HepG2 (cell line): ENCODE measurements around the gene SLC4A7. TPM values are rescaled to one million over a fixed set of nuclear protein-coding genes. Genes with fewer than 3 reads are reported as not detected.

Experiments used
- ATAC-seq: fragments of 200-7000 bp; cut with Tn5 transposase; 3 replicates; pipeline ENCODE4 v1.9.1; 2020; ENCODE audit warnings: mild to moderate bottlenecking, moderate library complexity
- BruUV-seq: library from RNA; stranded (reverse); fragments of 400-500 nt; replicated peaks from 2 replicates; lab custom pipeline; 2021; lab: Mats Ljungman, UMichigan
- CTCF ChIA-PET: fragments of 300-600 bp; formaldehyde crosslinking; extraction: SDS; loops from one replicate; lab custom pipeline; 2021; ENCODE audit warnings: low total read pairs, inconsistent platforms, low intra/inter-chr PET ratio; lab: Yijun Ruan, JAX
- POLR2A ChIA-PET: fragments of 350-600 bp; sonication (Branson Sonifier 250); formaldehyde crosslinking; loops from one replicate; lab custom pipeline; 2020; ENCODE audit warnings: antibody characterized with exemption, inconsistent platforms; lab: Yijun Ruan, JAX
- DNase-seq: peaks from one replicate; pipeline ENCODE4 v3.0.0-alpha.2; 2015; ENCODE audit warnings: low spot score
- FAIRE-seq: peaks from 3 replicates; lab custom pipeline; 2011; peaks lifted over from hg19 to GRCh38; lab: Jason Lieb, UNC
- H2AFZ ChIP-seq: one replicate; pipeline ENCODE4 v1.6.1; 2011; ENCODE audit warnings: low read length, inconsistent platforms
- H3K27ac ChIP-seq: fragments of 300-600 bp; 3 replicates; pipeline ENCODE4 v1.8.0; 2011; ENCODE audit warnings: mixed run types, mild to moderate bottlenecking, mixed read lengths, low read length, inconsistent platforms; ENCODE audit not compliant: insufficient read depth; ENCODE audit errors: extremely low read length
- H3K27me3 ChIP-seq, 2 experiments: fragments of 200-600 bp in 1 of 2; 2 replicates in 1 of 2; 3 replicates in 1 of 2; pipeline versions ENCODE4 v1.6.0 to v1.8.0; 2011; ENCODE audit warnings: low read length in 2 of 2, mild to moderate bottlenecking in 2 of 2, moderate library complexity in 2 of 2, inconsistent platforms in 1 of 2; ENCODE audit not compliant: insufficient read depth in 2 of 2, control insufficient read depth in 1 of 2
- H3K36me3 ChIP-seq, 2 experiments: fragments of 200-600 bp in 1 of 2; replicated peaks in 1 of 2; 2 replicates in 1 of 2; 3 replicates in 1 of 2; pipeline versions ENCODE4 v1.5.1 to v1.8.0; 2011; ENCODE audit warnings: low read length in 2 of 2, inconsistent platforms in 1 of 2; ENCODE audit not compliant: insufficient read depth in 2 of 2, control insufficient read depth in 1 of 2
- H3K4me1 ChIP-seq: 2 replicates; pipeline ENCODE4 v1.5.1; 2012; ENCODE audit warnings: low read length, inconsistent platforms; ENCODE audit not compliant: insufficient read depth
- H3K4me2 ChIP-seq: 2 replicates; pipeline ENCODE4 v1.6.0; 2011; ENCODE audit warnings: low read depth, low read length, inconsistent platforms
- H3K4me3 ChIP-seq, 3 experiments: fragments of 200-600 bp in 1 of 3; sonication (generic), shearing (Covaris generic) in 1 of 3; replicated peaks in 1 of 3; 2 replicates each; pipeline ENCODE4 v1.5.1; 2011 to 2016; ENCODE audit warnings: low read length in 3 of 3, inconsistent platforms in 2 of 3, low read depth in 2 of 3, mild to moderate bottlenecking in 2 of 3, control low read depth in 1 of 3, mixed read lengths in 1 of 3; ENCODE audit not compliant: insufficient read depth in 1 of 3
- H3K79me2 ChIP-seq: one replicate; pipeline ENCODE4 v1.6.1; 2011; ENCODE audit warnings: low read length, inconsistent platforms; ENCODE audit not compliant: insufficient read depth
- H3K9ac ChIP-seq: 2 replicates; pipeline ENCODE4 v1.6.0; 2011; ENCODE audit warnings: mild to moderate bottlenecking, low read depth, low read length, inconsistent platforms; ENCODE audit not compliant: insufficient read depth
- H3K9me3 ChIP-seq: 2 replicates; pipeline ENCODE4 v1.5.1; 2012; ENCODE audit warnings: mild to moderate bottlenecking, low read length
- H4K20me1 ChIP-seq: 2 replicates; pipeline ENCODE4 v1.6.0; 2011; ENCODE audit warnings: inconsistent platforms, mild to moderate bottlenecking, low read length, moderate library complexity; ENCODE audit not compliant: insufficient read depth
- CREM ChIP-seq, 2 experiments: sonication (generic) in 1 of 2; formaldehyde crosslinking in 1 of 2; IDR thresholded peaks; 2 replicates each; pipeline versions ENCODE4 v1.4.0 to v1.6.1; 2016 to 2020; ENCODE audit warnings: antibody characterized with exemption in 1 of 2, mild to moderate bottlenecking in 1 of 2, missing genetic modification reagents in 1 of 2
- ISL2 ChIP-seq: sonication (generic); formaldehyde crosslinking; IDR thresholded peaks from 2 replicates; pipeline ENCODE4 v1.5.0; 2020; ENCODE audit warnings: missing genetic modification reagents
- JARID2 ChIP-seq: sonication (generic); formaldehyde crosslinking; IDR thresholded peaks from 2 replicates; pipeline ENCODE4 v1.8.1; 2023; ENCODE audit warnings: missing genetic modification reagents, inconsistent platforms; ENCODE audit not compliant: insufficient replicate concordance
- KDM5A ChIP-seq: fragments of 200-600 bp; sonication (generic); IDR thresholded peaks from 2 replicates; pipeline ENCODE4 v1.7.0; 2018; ENCODE audit warnings: antibody characterized with exemption, mild to moderate bottlenecking, low read length, borderline replicate concordance
- MNT ChIP-seq: fragments of 450-650 bp; IDR thresholded peaks from 2 replicates; pipeline ENCODE4 v1.6.1; 2016
- NCOR1 ChIP-seq: fragments of 200-600 bp; sonication (generic); IDR thresholded peaks from 2 replicates; pipeline ENCODE4 v1.7.0; 2017; ENCODE audit warnings: antibody characterized with exemption, low read length, borderline replicate concordance
- NPAS2 ChIP-seq: sonication (generic); formaldehyde crosslinking; IDR thresholded peaks from 2 replicates; pipeline ENCODE4 v1.8.0; 2022; ENCODE audit warnings: mild to moderate bottlenecking, missing genetic modification reagents, borderline replicate concordance
- PAX8 ChIP-seq: sonication (generic); formaldehyde crosslinking; IDR thresholded peaks from 2 replicates; pipeline ENCODE4 v1.8.0; 2022; ENCODE audit warnings: mild to moderate bottlenecking, missing genetic modification reagents, borderline replicate concordance
- PBX2 ChIP-seq: IDR thresholded peaks from 2 replicates; pipeline ENCODE4 v1.6.1; 2016; ENCODE audit warnings: control low read depth
- PLRG1 ChIP-seq: fragments of 450-650 bp; conservative IDR thresholded peaks from 2 replicates; pipeline ENCODE4 v1.6.1; 2016
- RORA ChIP-seq: sonication (generic); formaldehyde crosslinking; IDR thresholded peaks from 2 replicates; pipeline ENCODE4 v1.5.0; 2020; ENCODE audit warnings: mild to moderate bottlenecking, missing genetic modification reagents, moderate library complexity
- SMAD1 ChIP-seq: sonication (generic); formaldehyde crosslinking; IDR thresholded peaks from 2 replicates; pipeline ENCODE4 v1.4.0; 2020; ENCODE audit warnings: missing genetic modification reagents, low read depth, mild to moderate bottlenecking, borderline replicate concordance
- YEATS4 ChIP-seq: sonication (generic); formaldehyde crosslinking; IDR thresholded peaks from 2 replicates; pipeline ENCODE4 v1.4.0; 2020; ENCODE audit warnings: missing genetic modification reagents, borderline replicate concordance
- ZFP62 ChIP-seq: sonication (generic); formaldehyde crosslinking; IDR thresholded peaks from 2 replicates; pipeline ENCODE4 v1.4.0; 2020; ENCODE audit warnings: missing genetic modification reagents
- ZNF263 ChIP-seq: sonication (generic); formaldehyde crosslinking; IDR thresholded peaks from 2 replicates; pipeline ENCODE4 v1.4.0; 2020; ENCODE audit warnings: missing genetic modification reagents
- ZNF607 ChIP-seq: sonication (generic); formaldehyde crosslinking; IDR thresholded peaks from 2 replicates; pipeline ENCODE4 v1.5.1; 2020; ENCODE audit warnings: missing genetic modification reagents, mild to moderate bottlenecking, borderline replicate concordance
- ZNF674 ChIP-seq: sonication (generic); formaldehyde crosslinking; IDR thresholded peaks from 2 replicates; pipeline ENCODE4 v1.5.0; 2020; ENCODE audit warnings: low read depth, mild to moderate bottlenecking, missing genetic modification reagents
- ZNF776 ChIP-seq: sonication (generic); formaldehyde crosslinking; IDR thresholded peaks from 2 replicates; pipeline ENCODE4 v1.4.0; 2020; ENCODE audit warnings: mild to moderate bottlenecking, missing genetic modification reagents
- ZNF878 ChIP-seq: sonication (generic); formaldehyde crosslinking; IDR thresholded peaks from 2 replicates; pipeline ENCODE4 v1.8.1; 2023; ENCODE audit warnings: mild to moderate bottlenecking, missing genetic modification reagents, moderate library complexity
- WGBS: methylation state at CpG from one replicate; pipeline ENCODE4 v1.1.6; 2017; ENCODE audit warnings: low lambda C conversion rate; 5-methylcytosine and 5-hydroxymethylcytosine counted together
- in situ Hi-C: cut with HindIII; loops from 2 replicates; pipeline ENCODE4 v1.10.0; 2017; ENCODE audit warnings: low pct_unique_long_range_greater_than_20kb; ENCODE audit not compliant: extremely low pct_ligation_motif_present
- intact Hi-C: fragments of 100-400 bp; cut with micrococcal nuclease; formaldehyde crosslinking; loops from one replicate; pipeline ENCODE4 v1.10.0; 2022; ENCODE audit not compliant: unreplicated experiment
- polyA plus RNA-seq, 8 experiments: library from polyadenylated mRNA; depleted of rRNA in 3 of 8; stranded (reverse) in 7 of 8; unstranded in 1 of 8; fragments of >200 nt; fragmentation: Illumina TruSeq in 4 of 8; extraction: Trizol in 4 of 8; gene quantifications; 2 replicates each; pipeline versions ENCODE4 v1.2.1 to v1.2.3, GENCODE V29; 2011 to 2016; ENCODE audit warnings: low read depth in 4 of 8, missing spikeins in 1 of 8, mixed read lengths in 1 of 8; ENCODE audit not compliant: insufficient read depth in 1 of 8
- total RNA-seq, 5 experiments: library from RNA; depleted of rRNA; stranded (reverse); fragments of >200 nt; fragmentation: Illumina TruSeq; extraction: Trizol; gene quantifications; 2 replicates each; pipeline ENCODE4 v1.2.3, GENCODE V29; 2016; ENCODE audit warnings: low read depth in 1 of 5

Gene SLC4A7
- total and polyA plus RNA-seq, 2 of the 13 experiments (the other 11 are each of a cell fraction or from before 2014, with no cell fraction given), result 16.4 to 43.8 TPM

GRCh38 chr3:27326202-27326601 lies 158.0 kb downstream of the SLC4A7 start:
- in situ Hi-C loops (no loop called here), intact Hi-C loops (no loop called here)
- POLR2A ChIA-PET, result no interaction called here
- no TSS peak for BruUV-seq
- H4K20me1 ChIP-seq, result no peaks in the 10 kb centered on the region
- peaks cover 0 to 2% of the 10 kb centered on the region in 2 experiments; a peak in 3 of 5 replicates for H3K36me3 ChIP-seq
- peaks cover 18% of the 10 kb centered on the region for H3K4me1 ChIP-seq
- H3K4me2 ChIP-seq, result no peak overlapping the region
- no peak for ATAC-seq
- no peaks in the 10 kb centered on the region; the same call in 1 of the 2 replicates for H3K9me3 ChIP-seq
- H3K27me3 ChIP-seq, result no peaks in the 10 kb centered on the region
- FAIRE-seq, result no peak
- WGBS, result 98% methylated on average over 1 of the region's 1 CpG
- CTCF ChIA-PET, result no interaction called here
- H3K27ac ChIP-seq, result no peak overlapping the region
- TF ChIP-seq MNT (no peak), KDM5A (no peak), YEATS4 (CRISPR knock-in tag) (no peak), ZNF674 (CRISPR knock-in tag) (no peak), ZFP62 (CRISPR knock-in tag) (no peak), ZNF776 (no peak)
- no peak overlapping the region for H2AFZ ChIP-seq
- no peaks in the 10 kb centered on the region for H3K79me2 ChIP-seq
- H3K9ac ChIP-seq, result no peak overlapping the region
- no peak overlapping the region for H3K4me3 ChIP-seq
- DNase-seq, result no peak

- Histone ChIP-seq H3K27me3 (no peaks in the 10 kb centered on the region), H2AFZ (no peak overlapping the region), H3K36me3 (peaks cover 0 to 2% of the 10 kb centered on the region in 2 experiments; a peak in 3 of 5 replicates), H4K20me1 (no peaks in the 10 kb centered on the region), H3K4me1 (peaks cover 21% of the 10 kb centered on the region), H3K9ac (no peak overlapping the region), H3K27ac (no peak overlapping the region), H3K4me3 (no peak overlapping the region), H3K4me2 (no peak overlapping the region), H3K9me3 (no peaks in the 10 kb centered on the region; the same call in 1 of the 2 replicates), H3K79me2 (no peaks in the 10 kb centered on the region)
- WGBS, result 100% methylated on average over 1 of the region's 1 CpG
- intact Hi-C loops, result no loop called here
- POLR2A ChIA-PET, result no interaction called here
- in situ Hi-C loops, result no loop called here
- no peak for DNase-seq
- no peak for FAIRE-seq
- peak; percentile 63 for ATAC-seq
- BruUV-seq, result no TSS peak
- CTCF ChIA-PET, result no interaction called here
- TF ChIP-seq RORA (CRISPR knock-in tag) (no peak), NPAS2 (CRISPR knock-in tag) (no peak), PAX8 (CRISPR knock-in tag) (no peak), ZNF878 (no peak), JARID2 (CRISPR knock-in tag) (no peak), ZNF607 (CRISPR knock-in tag) (no peak), PLRG1 (no peak), PBX2 (CRISPR knock-in tag) (no peak), ZNF263 (no peak), SMAD1 (CRISPR knock-in tag) (no peak), NCOR1 (no peak), CREM (IDR thresholded peaks at IDR 0.05) (no peak), CREM (CRISPR knock-in tag; IDR thresholded peaks at IDR 0.05) (no peak), ISL2 (CRISPR knock-in tag) (no peak)
Measured at GRCh38 chr3:27325419-27325818, 158.8 kb downstream of the SLC4A7 start.
